HepG2 (cell line): ENCODE data around the gene AJUBA. TPM values are rescaled to one million over a fixed set of nuclear protein-coding genes. Genes with fewer than 3 reads are reported as not detected.

ENCODE experiments used
- ATM ChIP-seq: fragments of 450-650 bp; IDR thresholded peaks from 2 replicates; pipeline ENCODE4 v1.7.1; 2017; ENCODE audit warnings: mild to moderate bottlenecking, borderline replicate concordance
- DBP ChIP-seq: sonication (generic); formaldehyde crosslinking; IDR thresholded peaks from 2 replicates; pipeline ENCODE4 v1.4.0; 2020; ENCODE audit warnings: missing genetic modification reagents; ENCODE audit errors: not compliant biosample characterization
- ELF3 ChIP-seq: IDR thresholded peaks from 2 replicates; pipeline ENCODE4 v1.6.1; 2016; ENCODE audit warnings: missing genetic modification reagents, missing compliant biosample characterization
- ELK4 ChIP-seq: sonication (generic); formaldehyde crosslinking; IDR thresholded peaks from 2 replicates; pipeline ENCODE4 v1.9.0; 2021; ENCODE audit warnings: missing genetic modification reagents, borderline replicate concordance
- FOSL1 ChIP-seq: sonication (generic); formaldehyde crosslinking; IDR thresholded peaks from 2 replicates; pipeline ENCODE4 v1.9.0; 2021; ENCODE audit warnings: missing genetic modification reagents, borderline replicate concordance
- FOSL2 ChIP-seq: sonication (generic); formaldehyde crosslinking; IDR thresholded peaks from 2 replicates; pipeline ENCODE4 v1.4.0; 2020; ENCODE audit warnings: missing genetic modification reagents
- GTF3A ChIP-seq: sonication (generic); formaldehyde crosslinking; conservative IDR thresholded peaks from 2 replicates; pipeline ENCODE4 v1.4.0; 2020; ENCODE audit warnings: mild to moderate bottlenecking, missing genetic modification reagents
- HES4 ChIP-seq: sonication (generic); formaldehyde crosslinking; IDR thresholded peaks from 2 replicates; pipeline ENCODE4 v1.9.0; 2021; ENCODE audit warnings: mild to moderate bottlenecking, missing genetic modification reagents, borderline replicate concordance
- MLXIP ChIP-seq: sonication (generic); formaldehyde crosslinking; IDR thresholded peaks from 2 replicates; pipeline ENCODE4 v1.9.0; 2021; ENCODE audit warnings: missing genetic modification reagents, borderline replicate concordance
- PREB ChIP-seq: sonication (generic); formaldehyde crosslinking; IDR thresholded peaks from 2 replicates; pipeline ENCODE4 v1.4.0; 2020; ENCODE audit warnings: missing genetic modification reagents
- SIX4 ChIP-seq: sonication (generic); formaldehyde crosslinking; IDR thresholded peaks from 2 replicates; pipeline ENCODE4 v1.4.0; 2020; ENCODE audit warnings: missing genetic modification reagents
- SRF ChIP-seq: IDR thresholded peaks from 2 replicates; pipeline ENCODE4 v1.6.1; 2011; ENCODE audit warnings: mild to moderate bottlenecking, low read depth, low read length, moderate library complexity
- TOPORS ChIP-seq: sonication (generic); formaldehyde crosslinking; IDR thresholded peaks from 2 replicates; pipeline ENCODE4 v1.8.0; 2023; ENCODE audit warnings: mild to moderate bottlenecking, missing genetic modification reagents
- U2AF1 ChIP-seq: fragments of 200-400 bp; formaldehyde crosslinking; optimal IDR thresholded peaks from 2 replicates; pipeline ENCODE3; 2017; ENCODE audit warnings: mild to moderate bottlenecking, low read depth, low read length
- U2AF2 ChIP-seq: fragments of 200-400 bp; formaldehyde crosslinking; IDR thresholded peaks from 2 replicates; pipeline ENCODE4 v1.6.1; 2017; ENCODE audit warnings: low read depth, mild to moderate bottlenecking, low read length
- WIZ ChIP-seq: sonication (generic); formaldehyde crosslinking; IDR thresholded peaks from 2 replicates; pipeline ENCODE4 v1.5.1; 2020; ENCODE audit warnings: mild to moderate bottlenecking, missing genetic modification reagents
- ZC3H4 ChIP-seq: sonication (generic); formaldehyde crosslinking; IDR thresholded peaks from 2 replicates; pipeline ENCODE4 v1.4.0; 2020; ENCODE audit warnings: missing genetic modification reagents, borderline replicate concordance
- ZMAT5 ChIP-seq: sonication (generic); formaldehyde crosslinking; IDR thresholded peaks from 2 replicates; pipeline ENCODE4 v1.5.0; 2020; ENCODE audit warnings: mild to moderate bottlenecking, low read depth, missing genetic modification reagents, borderline replicate concordance
- ZNF101 ChIP-seq: sonication (generic); formaldehyde crosslinking; IDR thresholded peaks from 2 replicates; pipeline ENCODE4 v1.4.0; 2020; ENCODE audit warnings: mild to moderate bottlenecking, low read depth, missing genetic modification reagents, borderline replicate concordance
- ZNF414 ChIP-seq: sonication (generic); formaldehyde crosslinking; IDR thresholded peaks from 2 replicates; pipeline ENCODE4 v1.5.0; 2020; ENCODE audit warnings: missing genetic modification reagents
- ZNF441 ChIP-seq: sonication (generic); formaldehyde crosslinking; IDR thresholded peaks from 2 replicates; pipeline ENCODE4 v1.7.0; 2021; ENCODE audit warnings: missing genetic modification reagents, borderline replicate concordance
- polyA plus RNA-seq, 8 experiments: library from polyadenylated mRNA; depleted of rRNA in 3 of 8; stranded (reverse) in 7 of 8; unstranded in 1 of 8; fragments of >200 nt; fragmentation: Illumina TruSeq in 4 of 8; extraction: Trizol in 4 of 8; gene quantifications; 2 replicates each; pipeline versions ENCODE4 v1.2.1 to v1.2.3, GENCODE V29; 2011 to 2016; ENCODE audit warnings: low read depth in 4 of 8, missing spikeins in 1 of 8, mixed read lengths in 1 of 8; ENCODE audit not compliant: insufficient read depth in 1 of 8
- total RNA-seq, 5 experiments: library from RNA; depleted of rRNA; stranded (reverse); fragments of >200 nt; fragmentation: Illumina TruSeq; extraction: Trizol; gene quantifications; 2 replicates each; pipeline ENCODE4 v1.2.3, GENCODE V29; 2016; ENCODE audit warnings: low read depth in 1 of 5

The AJUBA gene
- total and polyA plus RNA-seq, 2 of the 13 experiments (the other 11 are each of a cell fraction or from before 2014, with no cell fraction given) = 157 to 241 TPM

GRCh38 chr14:23006544-23007419 lies 24.4 kb upstream of the AJUBA start (continued):
- TF ChIP-seq PREB (no peak; the same call in 1 of the 2 replicates), ELK4 (CRISPR knock-in tag) (peak; percentile 78), HES4 (CRISPR knock-in tag) (peak; percentile 98), GTF3A (CRISPR knock-in tag) (peak; percentile 99), ZNF414 (CRISPR knock-in tag) (no peak; the same call in 1 of the 2 replicates), FOSL1 (CRISPR knock-in tag) (peak; percentile 87), FOSL2 (peak; percentile 95), ZNF441 (CRISPR knock-in tag) (peak; percentile 96), U2AF1 (peak; percentile 97), ELF3 (CRISPR knock-in tag) (peak; percentile 94), ZMAT5 (CRISPR knock-in tag) (peak; percentile 67; the same call in 1 of the 2 replicates), WIZ (CRISPR knock-in tag) (peak; percentile 76; the same call in 1 of the 2 replicates), MLXIP (CRISPR knock-in tag) (peak; percentile 96), DBP (CRISPR knock-in tag) (peak; percentile 61), ZC3H4 (CRISPR knock-in tag) (peak; percentile 98), U2AF2 (no peak), ATM (no peak), ZNF101 (peak; percentile 23; the same call in 1 of the 2 replicates), SIX4 (CRISPR knock-in tag) (peak; percentile 75; the same call in 1 of the 2 replicates), TOPORS (CRISPR knock-in tag) (peak; percentile 100), SRF (no peak)
